ENCODE data around the gene GAK.

- TF ChIP-seq CTCF (IDR thresholded peaks at IDR 0.05; ENCODE audit: insufficient read depth, low read length, poor library complexity, severe bottlenecking) (no peak), EZH2phosphoT487 (conservative IDR thresholded peaks at IDR 0.05; ENCODE audit: low read length) (no peak)
Measured at GRCh38 chr4:895596-895995, 36.5 kb downstream of the GAK start.

Data from SU-DHL-6 (cell line).